Measurements from ENCODE around the gene PADI2.

- TF ChIP-seq CREB1 (CRISPR knock-in tag; IDR thresholded peaks at IDR 0.05; ENCODE audit: low read depth), result no peak
- TF ChIP-seq CTCF (conservative IDR thresholded peaks at IDR 0.05; ENCODE audit: low read depth in 2 of 2), result no peak
- no peak for TF ChIP-seq POLR2AphosphoS5 (IDR thresholded peaks at IDR 0.05; ENCODE audit: low read depth)
- TF ChIP-seq ZNF114 (CRISPR knock-in tag; IDR thresholded peaks at IDR 0.05), result no peak
- TF ChIP-seq REST (IDR thresholded peaks at IDR 0.05; ENCODE audit: unreplicated experiment), result no peak
- no peak for TF ChIP-seq EZH2phosphoT487 (IDR thresholded peaks at IDR 0.05; ENCODE audit: unreplicated experiment)
- no peak for TF ChIP-seq EZH2 (IDR thresholded peaks at IDR 0.05; ENCODE audit: low read depth, unreplicated experiment)
- no peak for TF ChIP-seq JUNB (IDR thresholded peaks at IDR 0.05; ENCODE audit: unreplicated experiment)
Observed at GRCh38 chr1:17091252-17091651, 28.0 kb downstream of the PADI2 start.
